NOMO-1 treated with dmso at 0.1 percent for 144 hours (cell line): ENCODE results near the gene CACNB4.

Source experiments
- DNase-seq: peaks from one replicate; lab custom pipeline; 2025; ENCODE audit not compliant: unreplicated experiment; lab: John Stamatoyannopoulos, UW

CACNB4 gene

GRCh38 chr2:152089238-152089637 is 9.6 kb downstream of the CACNB4 start:
- DNase-seq, result peak; percentile 57

DNA sequence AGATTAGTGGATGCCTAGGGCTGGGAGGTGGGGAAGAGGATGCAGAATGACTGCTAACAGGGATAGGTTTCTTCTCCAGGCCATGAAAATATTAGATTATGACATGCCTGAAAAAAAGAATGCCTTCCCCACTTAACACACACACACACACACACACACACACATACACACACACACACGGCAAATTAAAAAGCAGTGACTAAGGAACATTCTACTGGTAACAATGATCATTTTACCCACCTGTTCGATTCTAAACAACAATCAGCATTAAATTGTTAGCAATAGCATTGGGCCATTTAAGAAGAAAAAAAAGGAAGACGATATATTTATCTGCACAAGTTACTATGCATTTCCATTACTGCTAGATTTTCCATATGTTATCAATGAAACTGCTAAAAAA is 10.8 kb downstream of the CACNB4 start:
- no peak for DNase-seq

DNA sequence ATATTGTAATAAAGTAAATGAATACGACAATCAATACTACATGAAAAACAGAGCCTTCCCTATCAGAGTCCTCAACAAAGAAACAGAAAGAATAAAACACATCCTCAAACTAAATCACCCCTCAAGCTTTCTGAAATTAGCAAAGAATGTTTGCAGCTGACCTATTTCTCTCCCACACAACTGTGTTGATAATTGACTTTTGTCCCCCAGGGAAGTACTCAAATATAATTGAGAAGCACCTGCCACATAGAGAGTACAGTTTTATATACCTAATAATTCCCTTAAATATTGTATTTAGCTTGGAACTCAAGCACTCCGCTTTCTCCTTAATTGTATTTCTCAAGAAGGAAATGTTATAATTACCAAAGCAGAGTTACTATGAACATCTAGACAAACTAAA is 12.6 kb downstream of the CACNB4 start:
- no peak for DNase-seq

DNA sequence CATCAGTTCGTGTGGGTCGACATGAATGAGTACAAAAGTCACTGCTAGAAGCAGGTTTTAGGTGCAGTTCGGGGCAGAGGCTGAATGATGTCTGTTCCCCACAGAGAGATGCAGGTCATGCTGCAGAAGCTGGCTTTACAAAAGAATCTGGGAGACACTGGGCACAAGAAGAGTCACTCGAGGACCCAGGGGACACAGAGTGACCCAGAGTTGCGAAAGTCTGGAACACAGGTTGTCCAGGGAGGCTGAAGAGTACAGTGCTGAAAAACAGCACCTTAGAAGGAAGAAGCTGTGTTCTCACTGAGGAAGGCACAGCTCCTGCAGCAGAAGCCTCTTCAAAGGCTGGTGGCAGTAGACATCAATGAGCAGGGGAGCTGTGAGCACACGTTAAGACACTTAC is 14.8 kb downstream of the CACNB4 start:
- no peak for DNase-seq

DNA sequence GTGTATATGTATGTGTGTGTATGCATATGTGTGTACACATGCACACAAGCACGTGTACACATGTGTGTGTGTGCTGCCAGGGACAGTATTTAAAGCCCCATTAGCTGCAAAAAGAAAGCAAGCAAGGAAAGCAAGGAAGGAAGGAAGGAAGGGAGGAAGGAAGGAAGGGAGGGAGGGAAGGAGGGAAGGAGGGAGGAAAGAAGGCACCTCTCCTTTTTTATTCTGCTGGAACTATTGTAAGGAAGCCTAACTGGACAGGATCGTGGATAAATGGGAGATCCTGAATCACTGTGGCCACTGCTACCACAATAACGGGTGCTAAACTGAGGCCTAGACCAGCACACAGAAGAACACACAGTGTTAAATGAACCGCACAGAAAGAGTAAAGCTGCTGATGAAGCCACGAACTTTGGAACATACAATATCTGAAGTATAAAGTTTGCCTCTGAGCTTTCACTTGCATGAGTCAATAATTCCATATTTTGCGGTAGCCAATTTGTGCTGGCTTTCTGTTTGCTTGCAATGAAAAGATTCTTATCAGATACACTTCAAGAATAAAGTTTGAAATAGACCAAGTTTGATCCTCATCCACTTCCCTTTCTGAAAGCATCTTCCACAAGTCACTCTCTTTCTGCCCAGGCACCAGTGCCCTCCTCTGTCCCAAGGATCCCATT is 15.5 kb downstream of the CACNB4 start:
- DNase-seq, result no peak

DNA sequence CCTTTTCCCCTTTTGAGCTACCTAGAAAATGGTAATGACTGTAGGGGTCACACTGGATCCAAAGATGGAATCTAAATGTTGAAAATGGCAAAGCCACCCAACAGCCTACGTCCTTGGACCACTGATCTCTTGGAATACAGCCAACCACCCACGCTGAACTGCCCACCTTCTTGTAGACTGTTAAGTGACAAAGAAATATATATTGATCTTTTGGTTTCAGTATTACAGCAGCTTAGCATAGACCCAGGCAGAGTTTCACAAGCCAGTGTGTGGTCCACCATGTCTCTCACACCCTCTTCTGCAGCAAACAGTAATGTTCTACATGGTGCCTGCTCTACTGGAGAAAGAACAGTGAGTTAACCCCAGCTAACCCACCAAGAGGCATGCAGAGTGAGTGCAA is 20.2 kb downstream of the CACNB4 start:
- DNase-seq, result no peak

DNA sequence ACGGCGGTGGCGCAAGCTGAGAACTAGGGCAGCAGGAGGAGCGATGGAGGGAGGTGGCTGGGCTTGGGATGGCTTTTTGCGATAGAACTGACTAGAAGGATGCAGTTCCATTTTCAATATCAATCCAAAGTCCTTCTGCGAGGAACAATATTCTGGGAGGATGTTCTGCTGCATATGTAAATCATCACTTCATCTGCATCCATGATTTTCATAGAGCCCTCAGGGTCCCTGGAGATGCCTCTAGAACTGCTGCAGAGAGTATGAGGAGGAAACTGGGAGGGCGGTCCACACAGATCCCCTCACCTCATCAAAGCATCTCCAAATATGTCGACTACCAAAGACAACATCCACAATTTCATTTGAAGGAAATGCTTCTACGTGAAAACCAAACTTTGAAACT is 20.8 kb downstream of the CACNB4 start:
- no peak for DNase-seq

GRCh38 chr2:152075461-152076050 is 23.3 kb downstream of the CACNB4 start:
- no peak for DNase-seq

DNA sequence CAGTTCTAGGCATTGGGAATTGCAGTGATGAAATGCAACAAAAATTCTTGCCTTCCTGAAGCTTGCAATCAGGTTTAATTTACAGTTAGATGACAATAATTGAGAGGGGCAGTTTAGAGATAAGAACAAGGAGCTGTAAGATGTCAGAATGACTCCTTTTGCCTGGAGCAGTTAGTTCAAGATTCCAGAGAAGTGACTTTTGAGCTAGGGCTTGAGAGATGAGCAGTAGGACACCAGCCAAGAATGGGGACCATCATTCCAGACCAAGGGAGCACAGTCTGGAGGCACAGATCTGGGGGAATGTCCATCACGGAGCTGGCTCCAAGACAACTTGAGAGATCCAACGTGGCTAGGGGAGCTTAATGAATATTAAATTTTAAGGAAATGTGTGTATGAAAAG is 26.8 kb downstream of the CACNB4 start:
- no peak for DNase-seq

GRCh38 chr2:152071518-152071917 is 27.3 kb downstream of the CACNB4 start:
- no peak for DNase-seq

DNA sequence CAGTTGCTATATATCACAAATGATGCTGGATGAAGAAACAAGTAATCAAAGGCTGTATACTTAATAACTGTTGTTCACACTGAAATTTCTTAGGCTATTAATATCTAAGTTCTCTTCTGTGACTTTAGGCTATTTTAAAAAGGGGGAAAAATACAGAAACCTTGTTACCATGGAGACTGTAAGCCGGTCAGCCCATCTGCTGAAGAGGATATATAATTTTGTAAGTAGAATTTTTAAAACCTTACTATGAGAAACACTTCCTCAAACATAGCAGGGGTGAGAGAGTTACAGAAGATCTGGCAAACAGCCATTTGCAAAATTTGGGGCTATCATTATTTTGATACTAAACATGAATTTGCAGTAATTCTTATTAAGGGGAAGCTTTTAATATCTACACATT is 27.8 kb downstream of the CACNB4 start:
- peak; percentile 49 for DNase-seq

- no peak for DNase-seq
Measured at GRCh38 chr2:152068226-152068625, 30.6 kb downstream of the CACNB4 start.

DNA sequence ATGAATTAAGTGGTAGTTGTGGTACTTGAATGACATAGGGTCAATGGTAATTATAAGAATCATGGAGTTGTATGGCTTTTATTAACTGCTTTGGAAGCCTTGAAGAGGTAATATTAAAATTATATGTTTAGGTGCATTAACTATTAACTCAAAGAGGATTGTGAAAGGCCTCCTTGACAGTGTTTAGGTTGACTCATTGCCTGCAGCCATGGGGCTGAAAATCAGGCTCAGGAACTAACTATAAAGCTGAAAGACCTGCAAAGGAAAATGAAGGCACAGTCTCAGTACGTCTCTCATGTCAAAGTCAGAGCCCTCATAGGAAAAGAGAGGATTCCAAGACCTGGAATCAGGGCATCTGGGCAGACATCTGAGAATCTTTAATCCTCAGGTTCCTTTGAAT is 31.0 kb downstream of the CACNB4 start:
- DNase-seq, result no peak

DNA sequence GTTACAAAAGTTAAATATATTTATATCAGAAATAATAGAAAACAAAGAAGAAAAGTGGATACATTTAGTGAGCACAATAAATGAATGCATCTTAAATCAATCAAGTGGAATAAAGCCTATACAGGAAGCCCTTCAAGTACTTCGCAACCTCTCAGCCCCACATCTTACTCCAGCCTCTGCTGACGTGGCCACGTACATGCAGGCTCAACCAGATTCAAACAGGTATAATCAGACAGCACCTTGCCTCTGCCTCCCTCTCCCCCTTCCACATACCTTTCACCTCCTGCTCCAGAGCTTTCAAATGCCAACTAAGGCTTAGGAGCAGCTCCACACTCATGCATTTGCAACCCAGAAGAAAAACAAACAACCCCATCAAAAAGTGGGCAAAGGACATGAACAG is 32.9 kb downstream of the CACNB4 start:
- DNase-seq, result no peak

DNA sequence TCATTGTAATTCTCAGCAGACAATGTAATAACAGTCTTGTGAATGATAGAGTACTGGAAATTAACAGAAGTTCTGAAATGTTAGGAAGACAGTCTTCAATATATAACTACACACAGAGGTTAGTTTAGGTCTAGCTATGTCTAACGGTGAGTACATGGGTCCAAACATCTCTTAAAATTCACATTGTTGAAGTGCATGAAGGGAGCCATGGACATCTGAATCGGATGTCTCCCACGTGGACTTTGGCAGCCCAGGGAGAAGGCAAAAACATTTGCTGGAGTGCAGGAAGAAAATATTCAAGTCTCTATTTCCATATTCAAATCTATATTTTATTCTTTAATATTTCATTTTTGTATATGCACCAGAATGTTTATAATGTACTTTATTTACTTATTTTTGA is 34.8 kb downstream of the CACNB4 start:
- DNase-seq, result no peak

GRCh38 chr2:152063325-152063924 is 35.4 kb downstream of the CACNB4 start:
- DNase-seq, result no peak

- DNase-seq, result no peak
Measured at GRCh38 chr2:152062125-152063091, 36.4 kb downstream of the CACNB4 start.

- DNase-seq, result no peak
Measured at GRCh38 chr2:152061383-152061782, 37.5 kb downstream of the CACNB4 start.

DNA sequence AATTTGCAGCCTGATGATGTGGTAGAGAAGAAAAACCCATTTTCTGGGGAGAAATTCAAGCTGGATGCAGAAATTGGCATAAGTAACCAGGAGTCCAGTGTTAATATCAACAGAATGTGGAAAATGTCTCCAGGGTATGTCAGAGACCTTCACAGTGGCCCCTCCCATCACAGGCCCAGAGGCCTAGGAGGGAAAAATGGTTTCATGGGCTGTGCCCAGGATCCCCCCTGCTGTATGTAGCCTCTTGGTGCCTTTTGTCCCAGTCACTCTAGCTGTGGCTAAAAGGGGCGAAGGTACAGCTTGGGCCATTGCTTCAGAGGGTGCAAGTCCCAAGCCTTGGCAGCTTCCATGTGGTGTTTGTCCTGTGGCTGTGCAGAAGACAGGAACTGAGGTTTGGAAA is 40.2 kb downstream of the CACNB4 start:
- no peak for DNase-seq

GRCh38 chr2:152056418-152056817 is 42.4 kb downstream of the CACNB4 start:
- no peak for DNase-seq

- DNase-seq, result no peak
Measured at GRCh38 chr2:152055366-152056108, 43.3 kb downstream of the CACNB4 start.
